Suprapubic skin (tissue), 4 donors: ENCODE measurements around the gene AMBRA1.
"Not testable (repeated sequence)": the region's sequence is repeated elsewhere in the genome, so short reads cannot be mapped to it uniquely, and the experiment has no call there.

Source experiments
- CTCF ChIP-seq, 2 donors: fragments of 200-600 bp in 1 of 2; fragments of 450-650 bp in 1 of 2; sonication (generic) in 1 of 2; IDR thresholded peaks; one replicate each; pipeline ENCODE4 v1.5.1; 2016 to 2019; ENCODE audit warnings: antibody characterized with exemption in 2 of 2, mild to moderate bottlenecking in 1 of 2, moderate library complexity in 1 of 2
- POLR2A ChIP-seq, 2 donors: fragments of 450-650 bp; IDR thresholded peaks; one replicate each; pipeline ENCODE4 v1.6.1; 2017; ENCODE audit warnings: antibody characterized with exemption in 2 of 2, mild to moderate bottlenecking in 2 of 2, moderate library complexity in 2 of 2
- POLR2AphosphoS5 ChIP-seq, 3 donors: sonication (generic); formaldehyde crosslinking; IDR thresholded peaks; one replicate each; pipeline ENCODE4 v1.6.1; 2017; ENCODE audit warnings: antibody characterized with exemption in 3 of 3

GRCh38 chr11:46372501-46372900, 221.3 kb downstream of the AMBRA1 start:
- TF ChIP-seq CTCF, POLR2AphosphoS5, POLR2A (IDR thresholded peaks at IDR 0.05): not testable (repeated sequence)
